ENCODE measurements around the gene GDPD3.
"Not testable (repeated sequence)": the region's sequence is repeated elsewhere in the genome, so short reads cannot be mapped to it uniquely, and the experiment has no call there.

The GDPD3 gene

GRCh38 chr16:30113031-30113710 is at the start of gene GDPD3:
GDPD3 (minus strand) TSS chr16:30113537; CDS start chr16:30113478, 59 bp downstream.
- no peak for DNase-seq

- DNase-seq, result no peak
Measured at GRCh38 chr16:30157214-30157613, 43.9 kb upstream of the GDPD3 start.

- no peak for DNase-seq
Measured at GRCh38 chr16:30155188-30155587, 41.9 kb upstream of the GDPD3 start.

GRCh38 chr16:30152517-30152916 is 39.2 kb upstream of the GDPD3 start:
- DNase-seq, result no peak

GRCh38 chr16:30151091-30151490 is 37.8 kb upstream of the GDPD3 start:
- DNase-seq, result no peak

GRCh38 chr16:30149250-30149930 is 36.1 kb upstream of the GDPD3 start:
- no peak for DNase-seq

- DNase-seq, result no peak
Measured at GRCh38 chr16:30147843-30148510, 34.6 kb upstream of the GDPD3 start.

GRCh38 chr16:30145657-30146056 is 32.3 kb upstream of the GDPD3 start:
- DNase-seq, result no peak

- no peak for DNase-seq
Measured at GRCh38 chr16:30144917-30145316, 31.6 kb upstream of the GDPD3 start.

- no peak for DNase-seq
Measured at GRCh38 chr16:30144017-30144416, 30.7 kb upstream of the GDPD3 start.

GRCh38 chr16:30143347-30143702 is 30.0 kb upstream of the GDPD3 start:
- no peak for DNase-seq

GRCh38 chr16:30142672-30143346 is 29.5 kb upstream of the GDPD3 start:
- DNase-seq, result no peak

- DNase-seq, result no peak
Measured at GRCh38 chr16:30141750-30142149, 28.4 kb upstream of the GDPD3 start.

- no peak for DNase-seq
Measured at GRCh38 chr16:30139583-30140481, 26.5 kb upstream of the GDPD3 start.

GRCh38 chr16:30137897-30138296 is 24.6 kb upstream of the GDPD3 start:
- DNase-seq, result no peak

GRCh38 chr16:30136971-30137605 is 23.8 kb upstream of the GDPD3 start:
- no peak for DNase-seq

GRCh38 chr16:30132591-30132990 is 19.3 kb upstream of the GDPD3 start:
- no peak for DNase-seq

- DNase-seq, result peak; percentile 27 to 75
Measured at GRCh38 chr16:30131869-30132475, 18.6 kb upstream of the GDPD3 start.

GRCh38 chr16:30127993-30128392 is 14.7 kb upstream of the GDPD3 start:
- DNase-seq, result no peak

GRCh38 chr16:30125690-30126089 is 12.4 kb upstream of the GDPD3 start:
- DNase-seq, result not testable (repeated sequence)

- no peak for DNase-seq
Measured at GRCh38 chr16:30124985-30125379, 11.6 kb upstream of the GDPD3 start.

Measured in NCI-H446 (cell line).